Activated naive CD4-positive, alpha-beta T cell treated with anti-CD3 and anti-CD28 coated beads, Interleukin-2, amount 50 U/mL, for 24 hours (primary cell): ENCODE results near the gene SPTBN5.

ENCODE experiments used
- H3K27ac Mint-ChIP-seq: one replicate; pipeline ENCODE4 v1.8.0; 2021; ENCODE audit warnings: mild to moderate bottlenecking, mixed read lengths
- H3K27me3 Mint-ChIP-seq: one replicate; pipeline ENCODE4 v1.8.0; 2021; ENCODE audit warnings: mixed read lengths
- H3K36me3 Mint-ChIP-seq: one replicate; pipeline ENCODE4 v1.8.0; 2021; ENCODE audit warnings: mixed read lengths
- H3K4me1 Mint-ChIP-seq: one replicate; pipeline ENCODE4 v1.8.0; 2021; ENCODE audit warnings: mixed read lengths
- H3K4me3 Mint-ChIP-seq: one replicate; pipeline ENCODE4 v1.8.0; 2021; ENCODE audit warnings: mild to moderate bottlenecking, mixed read lengths
- H3K9me3 Mint-ChIP-seq: one replicate; pipeline ENCODE4 v1.8.0; 2021; ENCODE audit warnings: mixed read lengths

Gene SPTBN5

GRCh38 chr15:41917767-41918430 is 24.0 kb upstream of the SPTBN5 start:
- Mint-ChIP-seq H3K9me3 (no peaks in the 10 kb centered on the region), H3K4me3 (no peak overlapping the region), H3K27me3 (no peaks in the 10 kb centered on the region), H3K27ac (no peak overlapping the region), H3K36me3 (peaks cover 6% of the 10 kb centered on the region), H3K4me1 (no peaks in the 10 kb centered on the region)

DNA sequence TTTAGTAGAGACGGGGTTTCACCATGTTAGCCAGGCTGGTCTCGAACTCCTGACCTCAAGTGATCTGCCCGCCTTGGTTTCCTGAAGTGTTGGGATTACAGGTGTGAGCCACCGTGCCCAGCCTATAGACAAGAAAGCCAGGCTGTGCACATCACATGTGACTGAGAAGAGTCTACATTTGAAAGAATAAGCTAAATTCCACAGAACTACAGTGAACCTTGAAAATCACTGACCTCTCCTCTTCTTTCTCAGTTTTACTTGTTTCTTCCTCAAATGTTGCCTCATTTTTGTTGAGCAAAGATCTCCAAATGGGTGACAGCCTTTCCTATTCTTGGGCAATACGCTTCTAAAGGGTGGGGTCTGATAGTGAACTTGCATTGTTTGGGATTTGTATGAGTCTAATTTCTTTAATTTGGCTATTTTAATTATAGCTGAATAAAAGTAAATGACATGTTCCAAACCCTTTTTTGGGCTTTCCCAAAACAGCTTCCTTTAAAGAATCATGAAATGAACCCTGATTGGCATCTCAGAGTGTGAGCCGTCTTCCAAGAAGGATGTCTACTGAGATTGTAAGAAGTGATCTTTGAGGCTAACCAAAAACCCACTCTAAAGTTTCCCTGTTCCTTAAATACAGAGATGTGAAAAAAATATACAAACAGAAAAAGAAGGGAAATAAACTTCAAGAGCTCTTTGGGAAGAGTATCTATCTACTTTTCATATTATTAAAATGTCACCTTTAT is 21.6 kb upstream of the SPTBN5 start:
- Mint-ChIP-seq H3K4me1 (no peaks in the 10 kb centered on the region), H3K9me3 (no peaks in the 10 kb centered on the region), H3K27ac (no peak overlapping the region), H3K4me3 (no peak overlapping the region), H3K36me3 (peaks cover 6% of the 10 kb centered on the region), H3K27me3 (no peaks in the 10 kb centered on the region)

- H3K27me3 Mint-ChIP-seq = no peaks in the 10 kb centered on the region
Observed at GRCh38 chr15:41914411-41914810, 20.6 kb upstream of the SPTBN5 start.

GRCh38 chr15:41913256-41913655 is 19.4 kb upstream of the SPTBN5 start:
- Mint-ChIP-seq H3K27ac (no peak overlapping the region), H3K36me3 (peaks cover 2% of the 10 kb centered on the region), H3K9me3 (no peaks in the 10 kb centered on the region), H3K4me3 (no peak overlapping the region), H3K4me1 (no peaks in the 10 kb centered on the region), H3K27me3 (no peaks in the 10 kb centered on the region)

More at GRCh38 chr15:41914411-41914810, 20.6 kb upstream of the SPTBN5 start:
- H3K9me3 Mint-ChIP-seq = no peaks in the 10 kb centered on the region
- no peaks in the 10 kb centered on the region for H3K4me1 Mint-ChIP-seq
- peaks cover 6% of the 10 kb centered on the region for H3K36me3 Mint-ChIP-seq
- H3K27ac Mint-ChIP-seq = no peak overlapping the region
- H3K4me3 Mint-ChIP-seq = no peak overlapping the region

- Mint-ChIP-seq H3K36me3 (peaks cover 9% of the 10 kb centered on the region), H3K4me3 (no peak overlapping the region), H3K27me3 (no peaks in the 10 kb centered on the region), H3K4me1 (no peaks in the 10 kb centered on the region), H3K27ac (no peak overlapping the region), H3K9me3 (no peaks in the 10 kb centered on the region)
Observed at GRCh38 chr15:41911691-41912345, 18.0 kb upstream of the SPTBN5 start.

- Mint-ChIP-seq H3K36me3 (peaks cover 12% of the 10 kb centered on the region), H3K27me3 (no peaks in the 10 kb centered on the region), H3K4me1 (peaks cover 7% of the 10 kb centered on the region), H3K27ac (no peak overlapping the region), H3K4me3 (no peak overlapping the region), H3K9me3 (no peaks in the 10 kb centered on the region)
Observed at GRCh38 chr15:41908736-41909461, 15.0 kb upstream of the SPTBN5 start.

DNA sequence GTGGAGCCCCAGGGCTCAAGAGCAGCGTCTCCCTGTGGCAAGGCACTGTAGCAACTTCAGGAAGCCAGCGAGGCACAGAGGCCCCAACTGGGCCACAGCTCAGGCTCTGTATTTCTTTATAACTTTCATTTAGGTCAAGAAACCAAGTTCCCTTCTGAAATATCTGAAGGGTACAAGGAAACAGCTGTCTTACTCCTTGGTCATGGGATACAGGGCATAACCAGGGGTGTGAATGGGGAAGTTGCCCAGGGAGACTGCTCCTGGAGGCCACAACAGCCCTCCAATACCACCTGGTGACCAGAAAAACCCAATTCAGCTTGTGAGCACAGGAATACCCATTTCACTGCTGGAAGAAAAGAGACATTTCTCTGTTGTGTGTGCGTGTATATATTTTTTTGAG is 13.3 kb upstream of the SPTBN5 start:
- H3K36me3 Mint-ChIP-seq = peaks cover 12% of the 10 kb centered on the region
- no peak overlapping the region for H3K4me3 Mint-ChIP-seq
- no peak overlapping the region for H3K27ac Mint-ChIP-seq
- H3K27me3 Mint-ChIP-seq = no peaks in the 10 kb centered on the region
- peaks cover 7% of the 10 kb centered on the region for H3K4me1 Mint-ChIP-seq
- no peaks in the 10 kb centered on the region for H3K9me3 Mint-ChIP-seq

DNA sequence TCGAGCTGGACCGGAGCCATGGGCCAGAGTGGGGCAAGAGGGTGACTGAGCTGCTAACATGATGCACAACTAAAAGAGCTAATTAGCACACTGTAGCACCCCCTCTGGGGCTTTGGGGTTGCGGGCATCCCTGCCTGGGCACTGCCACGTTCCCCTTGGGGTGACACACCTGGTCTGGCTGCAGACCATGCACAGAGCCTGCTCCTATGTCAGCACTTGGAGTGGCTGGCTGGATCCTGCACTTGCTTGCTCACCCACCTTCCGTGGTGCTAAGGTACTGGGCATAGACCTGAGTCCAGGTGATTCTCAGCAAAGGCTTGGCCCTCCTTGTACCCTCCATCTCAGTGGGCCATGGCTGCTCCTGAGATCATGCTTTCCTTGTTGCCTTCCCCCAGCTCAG is 12.8 kb upstream of the SPTBN5 start:
- Mint-ChIP-seq H3K9me3 (no peaks in the 10 kb centered on the region), H3K27ac (no peak overlapping the region), H3K4me3 (no peak overlapping the region), H3K36me3 (peaks cover 12% of the 10 kb centered on the region), H3K4me1 (peaks cover 7% of the 10 kb centered on the region), H3K27me3 (no peaks in the 10 kb centered on the region)

DNA sequence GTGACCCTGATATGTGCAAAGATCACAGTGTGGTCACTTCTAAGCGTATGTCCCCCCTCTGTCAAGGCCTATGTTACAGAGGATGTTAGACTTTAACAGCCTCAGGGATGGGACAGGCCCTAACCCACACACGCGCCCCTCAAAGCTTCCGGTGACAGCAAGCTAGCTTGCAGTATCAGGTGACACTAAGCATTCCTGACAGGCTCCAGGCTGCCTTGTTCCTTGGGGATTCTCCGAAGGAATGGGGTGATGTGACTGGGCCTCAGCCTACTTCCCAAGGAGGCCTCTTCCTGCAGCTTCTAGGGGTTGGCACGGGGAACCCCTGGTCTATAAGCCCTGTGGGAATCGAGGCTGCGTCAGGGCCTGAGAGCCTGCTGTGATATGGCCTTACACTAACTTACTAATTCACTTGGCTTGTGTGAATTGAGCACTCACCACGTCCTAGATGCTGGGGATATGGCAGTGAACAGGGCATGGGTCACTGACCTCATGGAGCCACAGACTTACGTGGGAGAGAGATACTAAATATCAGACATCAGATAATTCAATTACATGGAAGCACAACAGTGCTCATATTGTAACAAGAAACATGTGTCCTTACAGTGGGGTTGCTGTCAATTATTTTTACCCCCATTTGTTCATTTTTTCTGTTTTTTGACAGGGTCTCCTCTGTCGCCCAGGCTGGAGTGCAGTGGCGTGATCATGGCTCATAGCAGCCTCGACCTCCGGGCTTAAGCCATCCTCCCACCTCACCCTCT is 11.4 kb upstream of the SPTBN5 start:
- Mint-ChIP-seq H3K36me3 (peaks cover 12% of the 10 kb centered on the region), H3K4me1 (peaks cover 7% of the 10 kb centered on the region), H3K9me3 (no peaks in the 10 kb centered on the region), H3K4me3 (no peak overlapping the region), H3K27me3 (no peaks in the 10 kb centered on the region), H3K27ac (no peak overlapping the region)

- no peaks in the 10 kb centered on the region for H3K27me3 Mint-ChIP-seq
- H3K27ac Mint-ChIP-seq = no peak overlapping the region
- H3K9me3 Mint-ChIP-seq = no peaks in the 10 kb centered on the region
- H3K4me3 Mint-ChIP-seq = no peak overlapping the region
- peaks cover 12% of the 10 kb centered on the region for H3K36me3 Mint-ChIP-seq
- H3K4me1 Mint-ChIP-seq = peaks cover 7% of the 10 kb centered on the region
Observed at GRCh38 chr15:41904541-41905005, 10.7 kb upstream of the SPTBN5 start.

- Mint-ChIP-seq H3K4me1 (peaks cover 7% of the 10 kb centered on the region), H3K9me3 (no peaks in the 10 kb centered on the region), H3K36me3 (peaks cover 12% of the 10 kb centered on the region), H3K4me3 (no peak overlapping the region), H3K27ac (no peak overlapping the region), H3K27me3 (no peaks in the 10 kb centered on the region)
Observed at GRCh38 chr15:41903782-41904181, 9.9 kb upstream of the SPTBN5 start.

GRCh38 chr15:41901431-41901830 is 7.6 kb upstream of the SPTBN5 start:
- Mint-ChIP-seq H3K36me3 (peaks cover 4% of the 10 kb centered on the region), H3K9me3 (no peaks in the 10 kb centered on the region), H3K4me3 (no peak overlapping the region), H3K27me3 (no peaks in the 10 kb centered on the region), H3K27ac (no peak overlapping the region), H3K4me1 (peaks cover 13% of the 10 kb centered on the region)

DNA sequence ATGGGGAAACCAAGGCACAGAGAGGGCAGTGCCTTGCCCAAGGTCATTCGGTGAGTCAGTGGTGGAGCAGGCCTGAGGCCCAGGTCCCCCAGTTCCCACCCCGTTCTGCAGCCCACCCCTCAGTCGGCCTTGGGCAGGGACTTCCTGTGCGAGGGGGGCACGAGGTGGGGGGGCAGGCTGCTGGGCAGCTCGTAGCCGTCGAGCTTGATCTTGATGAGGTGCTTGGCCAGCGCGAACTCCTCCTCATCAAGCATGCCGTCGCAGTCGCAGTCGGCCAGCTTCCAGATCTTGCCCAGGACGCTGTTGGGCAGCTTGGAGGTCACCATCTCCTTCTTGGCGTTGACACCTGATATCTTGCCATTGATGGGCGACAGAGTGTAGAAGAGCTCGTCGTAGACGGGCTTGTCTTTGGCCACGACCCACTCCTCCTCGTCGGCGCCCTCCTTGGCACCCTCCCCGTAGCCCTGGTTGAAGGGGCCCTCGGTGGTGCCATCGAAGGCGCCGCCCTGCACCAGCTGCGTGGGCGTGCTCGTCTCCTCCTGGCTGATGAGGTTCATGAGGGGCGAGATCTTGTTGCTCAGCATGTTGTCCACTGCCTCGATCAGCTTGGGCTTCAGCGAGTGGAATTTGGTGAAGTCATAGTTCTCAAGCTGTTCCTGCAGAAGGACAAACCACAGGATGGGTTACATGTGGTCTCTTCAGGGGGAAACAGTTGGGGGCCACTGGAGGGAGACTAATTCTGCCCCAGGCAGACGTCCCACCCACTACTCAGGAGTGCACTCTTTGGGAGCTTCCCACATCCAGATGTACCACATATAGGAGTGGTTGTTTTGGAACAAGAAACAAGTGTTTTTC is 6.9 kb upstream of the SPTBN5 start:
- H3K4me1 Mint-ChIP-seq = peaks cover 17% of the 10 kb centered on the region
- H3K4me3 Mint-ChIP-seq = no peak overlapping the region
- no peak overlapping the region for H3K27ac Mint-ChIP-seq
- no peaks in the 10 kb centered on the region for H3K9me3 Mint-ChIP-seq
- H3K36me3 Mint-ChIP-seq = no peaks in the 10 kb centered on the region
- H3K27me3 Mint-ChIP-seq = no peaks in the 10 kb centered on the region

GRCh38 chr15:41899854-41900442 is 6.1 kb upstream of the SPTBN5 start:
- no peak overlapping the region for H3K27ac Mint-ChIP-seq
- no peaks in the 10 kb centered on the region for H3K9me3 Mint-ChIP-seq
- no peaks in the 10 kb centered on the region for H3K36me3 Mint-ChIP-seq
- H3K27me3 Mint-ChIP-seq = no peaks in the 10 kb centered on the region
- H3K4me1 Mint-ChIP-seq = peaks cover 24% of the 10 kb centered on the region
- no peak overlapping the region for H3K4me3 Mint-ChIP-seq
